NK-92 (cell line): ENCODE measurements around the gene TENM4.
"Not testable (repeated sequence)": the region's sequence is repeated elsewhere in the genome, so short reads cannot be mapped to it uniquely, and the experiment has no call there.

ENCODE experiments used
- DNase-seq: peaks from one replicate; lab custom pipeline; 2025; ENCODE audit not compliant: unreplicated experiment; lab: John Stamatoyannopoulos, UW

Gene TENM4

GRCh38 chr11:78922859-78923625 lies 517.8 kb downstream of the TENM4 start:
- DNase-seq = no peak

DNA sequence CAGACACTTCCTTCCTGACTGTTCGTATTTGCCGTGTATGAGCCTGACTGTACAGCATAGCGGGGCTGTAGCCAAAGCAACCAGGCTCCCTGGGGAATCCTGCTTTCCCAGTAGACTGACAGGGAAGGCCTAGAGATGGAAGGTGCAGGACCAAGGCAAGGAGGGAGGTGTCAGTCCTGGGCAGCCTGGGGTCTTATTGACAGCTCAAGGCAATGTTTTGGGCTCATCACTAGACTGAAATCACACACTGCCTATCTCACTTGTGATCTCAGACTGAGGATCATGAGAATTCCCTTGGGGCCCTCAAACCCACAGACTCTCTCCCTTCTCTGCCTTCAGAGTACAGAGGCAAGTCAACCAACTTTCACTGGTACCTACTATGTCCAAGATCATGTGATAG lies 519.3 kb downstream of the TENM4 start:
- DNase-seq = no peak

DNA sequence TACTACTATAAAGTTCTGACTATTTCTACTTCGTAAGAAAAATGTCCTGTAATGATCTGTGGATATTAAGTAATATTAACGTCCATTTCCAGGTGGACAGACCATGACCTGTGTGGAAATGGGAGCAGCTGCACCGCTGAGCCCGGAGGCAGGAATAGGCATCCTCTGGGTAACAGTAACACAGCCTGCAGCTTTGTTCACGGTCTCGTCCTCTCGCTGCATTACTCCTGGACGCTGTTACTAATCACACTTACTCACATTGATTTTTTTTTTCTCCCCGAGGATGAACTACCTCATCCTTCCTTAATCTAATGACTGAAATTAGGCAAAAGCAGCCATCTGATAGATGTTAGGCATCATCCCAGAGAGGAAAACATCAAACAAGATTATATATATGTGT lies 520.5 kb downstream of the TENM4 start:
- no peak for DNase-seq

- no peak for DNase-seq
Observed at GRCh38 chr11:78916759-78917158, 524.1 kb downstream of the TENM4 start.

- no peak for DNase-seq
Observed at GRCh38 chr11:78914503-78914902, 526.3 kb downstream of the TENM4 start.

DNA sequence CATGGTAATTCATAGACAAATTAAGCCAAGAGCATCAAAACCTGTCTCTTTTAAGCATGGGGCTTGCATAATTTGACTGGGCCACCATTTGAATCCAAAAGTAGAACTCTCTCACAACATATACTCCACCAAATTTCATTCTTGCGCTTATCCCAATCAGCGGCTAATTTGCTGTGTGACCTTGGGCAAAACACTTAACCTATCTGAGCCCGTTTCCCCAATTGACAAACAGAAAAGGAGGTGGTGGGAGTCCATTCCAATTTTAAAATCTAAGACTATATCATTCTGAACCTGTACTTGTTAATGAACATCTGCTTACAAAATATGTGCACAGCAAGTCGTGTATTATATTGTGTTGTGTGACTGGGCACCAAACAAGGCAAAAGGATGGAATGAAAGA lies 528.1 kb downstream of the TENM4 start:
- no peak for DNase-seq

DNA sequence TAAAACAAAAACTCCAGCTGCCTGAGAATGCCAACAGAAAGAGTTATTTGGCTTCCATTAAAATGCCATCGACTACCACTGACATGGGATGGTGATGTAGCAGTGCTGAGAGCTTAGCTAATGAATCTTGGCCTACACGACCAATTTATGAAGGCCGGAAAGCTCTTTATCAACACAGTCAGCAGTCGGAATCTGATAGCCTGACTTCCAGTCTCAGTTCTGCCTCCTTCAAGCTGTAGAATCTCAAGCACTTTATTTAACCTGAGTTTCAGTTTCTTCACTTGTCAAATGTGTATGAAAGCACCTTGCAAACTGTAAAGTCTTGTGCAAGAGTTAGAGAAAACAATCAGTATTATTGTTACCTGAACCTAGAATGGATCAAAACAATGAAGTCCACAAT lies 530.5 kb downstream of the TENM4 start:
- no peak for DNase-seq

DNA sequence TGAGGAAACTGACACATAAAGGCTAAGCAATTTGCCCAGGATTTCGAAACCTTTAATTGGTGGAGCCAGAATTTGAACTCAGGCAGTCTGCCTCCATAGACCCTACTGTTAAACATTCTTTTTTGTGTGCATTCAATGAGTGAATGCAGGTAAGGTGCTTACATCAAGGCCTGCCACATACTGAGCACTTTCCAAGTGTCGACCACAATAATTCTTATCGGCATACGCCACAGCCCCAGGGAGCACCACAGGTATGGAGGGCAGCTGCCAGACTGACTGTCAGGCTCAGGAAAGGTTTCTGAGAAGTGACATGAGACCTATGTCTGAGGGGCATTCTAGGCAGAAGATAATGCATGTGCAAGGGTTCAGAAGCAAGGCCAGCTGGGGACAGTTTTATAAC lies 531.4 kb downstream of the TENM4 start:
- DNase-seq = no peak

DNA sequence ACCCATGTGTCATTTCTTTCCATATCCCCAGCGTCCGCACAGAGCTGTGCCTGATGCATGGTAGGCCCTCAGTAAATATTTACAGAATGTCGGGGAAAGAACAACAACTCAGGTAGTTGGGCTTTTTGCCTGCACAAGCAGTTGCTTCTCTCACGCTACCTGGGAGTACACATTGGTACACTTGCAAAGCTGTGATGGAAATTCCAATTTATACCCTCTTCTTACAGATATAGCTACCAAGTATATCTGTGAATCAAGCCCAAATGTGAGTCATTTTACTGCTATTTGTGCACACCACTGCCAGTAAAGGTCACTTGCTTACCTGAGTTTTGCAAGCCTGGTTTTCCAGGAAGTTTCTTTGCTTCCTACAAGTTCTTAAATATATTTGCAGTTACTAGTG lies 533.2 kb downstream of the TENM4 start:
- no peak for DNase-seq

DNA sequence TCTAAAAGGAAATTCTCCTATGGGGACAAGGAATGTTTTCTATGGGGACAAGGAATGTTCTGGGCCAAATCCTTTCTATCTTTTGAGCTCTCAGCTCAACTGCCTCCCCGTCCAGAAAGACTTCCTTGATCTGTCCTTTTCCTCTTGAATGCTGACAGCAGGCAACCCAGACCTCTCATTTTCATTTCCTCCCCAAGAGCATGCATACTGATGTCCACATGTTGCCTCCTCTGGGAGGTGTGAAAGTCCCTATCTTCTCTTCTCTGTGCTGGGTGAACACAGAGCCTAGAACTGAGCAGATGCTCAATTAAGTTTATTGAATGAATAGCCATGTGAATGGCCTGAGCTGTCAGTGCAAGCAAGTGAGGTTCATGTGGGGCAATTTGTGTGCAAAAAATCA lies 534.3 kb downstream of the TENM4 start:
- DNase-seq = no peak

DNA sequence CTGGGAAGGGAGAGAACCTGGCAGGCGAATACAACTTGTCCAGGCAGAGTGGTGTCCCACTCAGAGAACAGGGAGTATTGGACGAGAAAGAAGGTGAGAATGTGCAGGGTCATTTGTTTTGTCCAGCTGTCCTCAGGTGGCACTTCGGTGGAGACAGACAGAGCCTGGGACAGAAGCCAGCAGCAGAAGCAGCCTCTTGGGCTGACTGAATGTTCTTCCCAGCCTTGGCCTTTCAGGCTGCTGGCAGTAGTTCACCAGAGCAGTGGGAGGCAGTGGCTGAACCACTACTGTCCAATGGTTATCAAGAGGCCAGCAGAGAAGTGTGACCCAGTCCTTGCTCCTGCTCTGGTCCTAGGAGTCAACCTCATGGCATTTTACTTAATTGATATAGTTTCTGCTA lies 535.1 kb downstream of the TENM4 start:
- no peak for DNase-seq

DNA sequence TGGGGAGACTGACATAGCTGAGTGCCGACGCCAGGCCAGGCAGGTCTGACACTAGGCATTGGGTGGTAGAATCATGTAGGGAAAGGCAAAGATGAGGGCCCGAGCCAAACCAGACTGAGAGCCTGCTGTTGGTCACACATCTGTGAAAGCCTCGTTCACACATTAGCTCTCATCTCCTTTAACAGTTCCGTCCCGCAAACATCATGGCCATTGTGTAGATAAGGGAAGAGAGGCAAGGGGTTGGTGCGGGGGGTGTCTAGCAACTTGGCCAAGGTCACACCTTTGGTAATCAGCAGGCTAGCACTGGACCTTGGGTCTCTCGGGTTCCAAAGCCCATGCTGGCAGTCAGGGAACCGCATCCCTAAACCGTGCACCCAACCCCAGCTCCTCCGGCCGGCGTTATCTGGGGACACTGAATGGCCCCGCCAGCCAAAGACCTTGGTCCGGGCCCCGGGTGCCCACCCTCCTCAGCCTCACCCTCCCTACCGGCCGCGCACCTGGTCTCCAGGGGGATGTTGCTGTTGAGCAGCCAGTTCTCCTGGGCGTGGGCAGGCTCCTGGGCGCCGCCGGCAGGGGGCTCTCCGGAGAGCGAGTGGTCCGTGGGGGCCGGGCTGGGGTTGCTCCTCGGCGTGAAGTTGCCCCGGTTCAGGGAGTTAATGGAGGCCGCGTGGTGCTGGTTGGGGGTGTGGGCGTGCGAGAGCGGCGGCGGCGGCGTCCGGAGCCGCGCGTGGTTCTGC lies 537.9 kb downstream of the TENM4 start:
- no peak for DNase-seq

DNA sequence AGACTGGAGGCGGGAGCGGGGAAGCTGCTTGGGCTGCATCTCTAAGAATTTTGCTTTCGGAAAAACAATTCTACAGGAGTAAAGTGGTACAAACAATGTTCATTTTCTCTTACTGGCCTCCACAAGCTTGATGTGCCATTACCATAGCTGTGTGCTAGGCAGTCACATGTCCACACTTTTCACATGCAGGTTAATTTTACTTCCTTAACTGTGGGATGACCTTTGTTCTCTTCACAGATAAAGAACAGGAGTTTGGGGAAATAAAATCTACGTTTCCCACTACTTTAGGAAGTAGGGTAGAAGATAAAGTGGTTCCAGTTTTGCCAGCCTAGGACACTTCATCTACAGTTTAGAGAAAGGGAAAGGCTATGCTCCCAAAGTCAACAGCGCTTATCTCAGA lies 539.0 kb downstream of the TENM4 start:
- no peak for DNase-seq

DNA sequence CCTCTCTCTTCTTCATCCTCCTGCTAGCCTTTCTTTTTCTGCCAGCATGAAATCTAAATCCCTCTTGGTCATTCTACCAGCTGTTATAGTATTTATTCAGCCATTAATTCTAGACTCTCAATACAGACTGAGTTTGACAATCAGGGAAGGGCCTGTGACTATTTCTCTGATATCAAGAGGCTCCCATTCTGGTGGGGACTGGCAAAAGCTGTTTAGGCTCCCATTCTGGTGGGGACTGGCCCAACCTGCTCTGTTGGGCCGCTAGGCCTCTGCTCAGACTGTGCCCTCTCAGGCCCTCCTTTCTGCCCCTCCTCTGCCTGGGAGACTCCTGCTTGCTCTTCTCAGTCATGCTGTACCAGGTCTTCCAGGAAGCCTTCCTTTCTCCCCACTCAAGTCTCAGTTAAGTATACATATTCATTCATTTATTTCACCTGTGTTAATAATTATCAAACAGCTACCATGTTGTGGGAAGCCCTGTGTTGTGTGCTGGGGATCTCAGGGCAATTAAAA lies 542.5 kb downstream of the TENM4 start:
- DNase-seq = no peak

DNA sequence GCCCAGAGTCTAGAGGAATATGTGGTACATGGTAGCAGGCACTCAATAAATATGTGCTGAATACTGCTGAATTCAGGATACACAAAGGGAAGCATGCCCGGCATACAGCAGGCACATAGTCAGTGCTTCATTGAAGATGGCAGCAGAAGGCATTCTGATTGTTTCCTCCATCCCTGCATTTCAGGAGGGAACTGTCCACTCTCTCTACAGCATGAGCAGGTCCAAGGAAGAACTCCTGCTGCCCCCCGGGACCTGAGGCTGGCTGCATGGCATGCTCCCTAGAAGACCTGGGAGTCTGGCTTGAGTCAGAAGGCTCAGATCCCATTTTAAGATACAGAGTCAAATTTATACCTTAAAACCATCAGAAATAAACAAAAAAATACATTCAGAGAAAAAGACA lies 546.8 kb downstream of the TENM4 start:
- no peak for DNase-seq

DNA sequence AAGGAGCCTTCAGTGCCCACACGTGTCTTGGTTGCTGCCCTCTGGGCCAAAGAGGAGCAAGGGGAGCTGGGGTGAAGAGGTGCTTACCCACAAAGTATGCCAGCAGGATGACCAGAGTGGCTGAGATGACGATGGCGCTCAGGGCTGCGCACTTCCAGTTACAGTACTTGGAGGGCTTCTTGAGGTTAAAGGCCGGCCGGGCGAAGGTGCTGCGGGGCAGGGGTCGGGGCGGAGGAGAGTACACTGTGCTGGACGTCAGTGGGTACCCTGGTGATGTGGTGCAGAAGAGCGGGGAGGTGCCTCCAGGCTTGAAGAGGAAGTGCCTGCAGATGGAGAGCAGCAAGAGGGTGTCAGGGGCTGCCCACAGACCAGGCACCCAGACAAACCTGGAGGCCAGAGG lies 551.1 kb downstream of the TENM4 start:
- no peak for DNase-seq

- no peak for DNase-seq
Observed at GRCh38 chr11:78886616-78887015, 554.2 kb downstream of the TENM4 start.

- no peak for DNase-seq
Observed at GRCh38 chr11:78884761-78885160, 556.1 kb downstream of the TENM4 start.

- no peak for DNase-seq
Observed at GRCh38 chr11:78883506-78883905, 557.3 kb downstream of the TENM4 start.

GRCh38 chr11:78879094-78879980 lies 561.5 kb downstream of the TENM4 start:
- DNase-seq = not testable (repeated sequence)

- no peak for DNase-seq
Observed at GRCh38 chr11:78878631-78879030, 562.2 kb downstream of the TENM4 start.
